Stimulated activated naive B cell treated with anti-CD40 and anti-IgM and Interleukin-4, amounts not matched to agents 10 μg/mL and 1 μg/mL and 100 μg/mL, for 72 hours (primary cell): ENCODE measurements around the gene SERPINA1.

Source experiments
- ATAC-seq, 2 donors: fragments of 150-1000 bp; cut with Tn5 transposase; replicated peaks; 2 replicates each; pipeline ENCODE4 v1.10.0; 2021; ENCODE audit warnings: moderate library complexity in 1 of 2
- DNase-seq: peaks from one replicate; pipeline ENCODE4 v3.0.0; 2021
- H3K27ac Mint-ChIP-seq: one replicate; pipeline ENCODE4 v1.8.0; 2022; ENCODE audit warnings: mild to moderate bottlenecking, mixed read lengths
- H3K27me3 Mint-ChIP-seq, 2 donors: one replicate each; pipeline ENCODE4 v1.8.0; 2022; ENCODE audit warnings: mixed read lengths in 2 of 2
- H3K36me3 Mint-ChIP-seq, 2 donors: one replicate each; pipeline ENCODE4 v1.8.0; 2022; ENCODE audit warnings: mixed read lengths in 2 of 2, mild to moderate bottlenecking in 1 of 2
- H3K4me1 Mint-ChIP-seq, 2 donors: one replicate each; pipeline ENCODE4 v1.8.0; 2022; ENCODE audit warnings: mixed read lengths in 2 of 2, mild to moderate bottlenecking in 1 of 2
- H3K4me3 Mint-ChIP-seq, 2 donors: one replicate each; pipeline ENCODE4 v1.8.0; 2022; ENCODE audit warnings: mild to moderate bottlenecking in 2 of 2, mixed read lengths in 2 of 2, moderate library complexity in 1 of 2
- H3K9me3 Mint-ChIP-seq, 2 donors: one replicate each; pipeline ENCODE4 v1.8.0; 2022; ENCODE audit warnings: mixed read lengths in 2 of 2, mild to moderate bottlenecking in 1 of 2

The SERPINA1 gene

GRCh38 chr14:94406910-94407309, 18.5 kb upstream of the SERPINA1 start:
- H3K4me3 Mint-ChIP-seq: no peak overlapping the region
- no peak overlapping the region for H3K27ac Mint-ChIP-seq

GRCh38 chr14:94405486-94405885, 17.1 kb upstream of the SERPINA1 start:
- H3K9me3 Mint-ChIP-seq: peaks cover 2 to 4% of the 10 kb centered on the region in 2 donors
- no peaks in the 10 kb centered on the region for H3K36me3 Mint-ChIP-seq

More at GRCh38 chr14:94406910-94407309, 18.5 kb upstream of the SERPINA1 start:
- H3K9me3 Mint-ChIP-seq: peaks cover 5 to 8% of the 10 kb centered on the region in 2 donors
- no peaks in the 10 kb centered on the region for H3K36me3 Mint-ChIP-seq
- DNase-seq: no peak
- no peak for ATAC-seq
- H3K4me1 Mint-ChIP-seq: no peaks in the 10 kb centered on the region
- H3K27me3 Mint-ChIP-seq: peaks cover 4 to 5% of the 10 kb centered on the region in 2 donors

GRCh38 chr14:94404561-94404960, 16.2 kb upstream of the SERPINA1 start:
- H3K4me3 Mint-ChIP-seq: no peak overlapping the region
- no peak overlapping the region for H3K27ac Mint-ChIP-seq
- ATAC-seq (no peak), DNase-seq (no peak)
- peaks cover 2 to 4% of the 10 kb centered on the region in 2 donors for H3K9me3 Mint-ChIP-seq
- H3K4me1 Mint-ChIP-seq: no peaks in the 10 kb centered on the region
- no peaks in the 10 kb centered on the region for H3K36me3 Mint-ChIP-seq
- peaks cover 4 to 5% of the 10 kb centered on the region in 2 donors for H3K27me3 Mint-ChIP-seq

More at GRCh38 chr14:94405486-94405885, 17.1 kb upstream of the SERPINA1 start:
- DNase-seq (no peak), ATAC-seq (no peak)
- H3K27me3 Mint-ChIP-seq: peaks cover 4 to 5% of the 10 kb centered on the region in 2 donors
- no peaks in the 10 kb centered on the region for H3K4me1 Mint-ChIP-seq
- H3K4me3 Mint-ChIP-seq: no peak overlapping the region
- H3K27ac Mint-ChIP-seq: no peak overlapping the region

GRCh38 chr14:94403312-94403932, 15.0 kb upstream of the SERPINA1 start:
- ATAC-seq (no peak), DNase-seq (no peak)
- Mint-ChIP-seq H3K36me3 (no peaks in the 10 kb centered on the region), H3K27ac (no peak overlapping the region), H3K4me1 (no peaks in the 10 kb centered on the region), H3K4me3 (no peak overlapping the region), H3K9me3 (peaks cover 0 to 2% of the 10 kb centered on the region in 2 donors), H3K27me3 (peaks cover 0 to 9% of the 10 kb centered on the region in 2 donors)

GRCh38 chr14:94401083-94401482, 12.7 kb upstream of the SERPINA1 start:
- H3K9me3 Mint-ChIP-seq: peaks cover 0 to 2% of the 10 kb centered on the region in 2 donors
- no peak for DNase-seq

GRCh38 chr14:94400422-94400841, 12.0 kb upstream of the SERPINA1 start:
- DNase-seq (no peak), ATAC-seq (no peak)
- H3K36me3 Mint-ChIP-seq: no peaks in the 10 kb centered on the region
- no peaks in the 10 kb centered on the region for H3K4me1 Mint-ChIP-seq
- peaks cover 5 to 17% of the 10 kb centered on the region in 2 donors for H3K27me3 Mint-ChIP-seq
- H3K27ac Mint-ChIP-seq: no peak overlapping the region
- no peak overlapping the region for H3K4me3 Mint-ChIP-seq
- H3K9me3 Mint-ChIP-seq: peaks cover 0 to 2% of the 10 kb centered on the region in 2 donors

More at GRCh38 chr14:94401083-94401482, 12.7 kb upstream of the SERPINA1 start:
- Mint-ChIP-seq H3K4me1 (no peaks in the 10 kb centered on the region), H3K27me3 (peaks cover 5 to 17% of the 10 kb centered on the region in 2 donors), H3K4me3 (no peak overlapping the region), H3K36me3 (no peaks in the 10 kb centered on the region), H3K27ac (no peak overlapping the region)
- ATAC-seq: no peak

GRCh38 chr14:94398536-94398935, 10.1 kb upstream of the SERPINA1 start:
- no peak overlapping the region for H3K27ac Mint-ChIP-seq
- H3K4me1 Mint-ChIP-seq: no peaks in the 10 kb centered on the region
- DNase-seq: no peak
- no peak for ATAC-seq
- peaks cover 0 to 2% of the 10 kb centered on the region in 2 donors for H3K9me3 Mint-ChIP-seq
- no peak overlapping the region for H3K4me3 Mint-ChIP-seq
- peaks cover 5 to 17% of the 10 kb centered on the region in 2 donors for H3K27me3 Mint-ChIP-seq
- H3K36me3 Mint-ChIP-seq: no peaks in the 10 kb centered on the region

GRCh38 chr14:94398182-94398479, 9.7 kb upstream of the SERPINA1 start:
- ATAC-seq (no peak), DNase-seq (no peak)
- Mint-ChIP-seq H3K36me3 (no peaks in the 10 kb centered on the region), H3K4me3 (no peak overlapping the region), H3K4me1 (no peaks in the 10 kb centered on the region), H3K27me3 (peaks cover 5 to 17% of the 10 kb centered on the region in 2 donors), H3K9me3 (peaks cover 0 to 2% of the 10 kb centered on the region in 2 donors), H3K27ac (no peak overlapping the region)

GRCh38 chr14:94397289-94398181, 9.1 kb upstream of the SERPINA1 start:
- H3K4me1 Mint-ChIP-seq: no peaks in the 10 kb centered on the region
- ATAC-seq: no peak
- peaks cover 5 to 17% of the 10 kb centered on the region in 2 donors for H3K27me3 Mint-ChIP-seq
- no peak overlapping the region for H3K4me3 Mint-ChIP-seq
- DNase-seq: no peak
- H3K36me3 Mint-ChIP-seq: no peaks in the 10 kb centered on the region
- no peak overlapping the region for H3K27ac Mint-ChIP-seq
- H3K9me3 Mint-ChIP-seq: peaks cover 0 to 2% of the 10 kb centered on the region in 2 donors

- DNase-seq (no peak), ATAC-seq (no peak)
- no peak overlapping the region for H3K4me3 Mint-ChIP-seq
- peaks cover 5 to 12% of the 10 kb centered on the region in 2 donors for H3K27me3 Mint-ChIP-seq
- H3K4me1 Mint-ChIP-seq: no peaks in the 10 kb centered on the region
- no peak overlapping the region for H3K27ac Mint-ChIP-seq
- H3K36me3 Mint-ChIP-seq: no peaks in the 10 kb centered on the region
- peaks cover 0 to 2% of the 10 kb centered on the region in 2 donors for H3K9me3 Mint-ChIP-seq
Observed at GRCh38 chr14:94396628-94397225, 8.3 kb upstream of the SERPINA1 start.

GRCh38 chr14:94395888-94396574, 7.6 kb upstream of the SERPINA1 start:
- no peak for DNase-seq
- Mint-ChIP-seq H3K4me3 (no peak overlapping the region), H3K36me3 (no peaks in the 10 kb centered on the region), H3K27me3 (peaks cover 8 to 12% of the 10 kb centered on the region in 2 donors), H3K27ac (no peak overlapping the region), H3K4me1 (no peaks in the 10 kb centered on the region), H3K9me3 (peaks cover 0 to 2% of the 10 kb centered on the region in 2 donors)
- no peak for ATAC-seq

GRCh38 chr14:94395282-94395887, 7.0 kb upstream of the SERPINA1 start:
- DNase-seq (no peak), ATAC-seq (no peak)
- Mint-ChIP-seq H3K9me3 (peaks cover 0 to 2% of the 10 kb centered on the region in 2 donors), H3K27ac (no peak overlapping the region), H3K4me1 (no peaks in the 10 kb centered on the region), H3K36me3 (no peaks in the 10 kb centered on the region), H3K4me3 (no peak overlapping the region), H3K27me3 (peaks cover 8 to 12% of the 10 kb centered on the region in 2 donors)

GRCh38 chr14:94394581-94395207, 6.3 kb upstream of the SERPINA1 start:
- Mint-ChIP-seq H3K36me3 (no peaks in the 10 kb centered on the region), H3K27me3 (peaks cover 8 to 12% of the 10 kb centered on the region in 2 donors), H3K4me1 (no peaks in the 10 kb centered on the region), H3K4me3 (no peak overlapping the region), H3K9me3 (peaks cover 0 to 2% of the 10 kb centered on the region in 2 donors), H3K27ac (no peak overlapping the region)
- no peak for DNase-seq
- ATAC-seq: no peak
